ENCODE data around the gene ATOH1.

- TF ChIP-seq CTCF (IDR thresholded peaks at IDR 0.05) (no peak), POLR2A (IDR thresholded peaks at IDR 0.05) (no peak)
Observed at GRCh38 chr4:93781198-93781597, 47.4 kb upstream of the ATOH1 start.

All from testis (tissue), 2 donors.